ENCODE data around the gene LRRC32. TPM values are rescaled to one million over a fixed set of nuclear protein-coding genes. Genes with fewer than 3 reads are reported as not detected.

Gene LRRC32
- total RNA-seq, 2 experiments from 2014 or later: 5.5 to 25.3 TPM

- POLR2A ChIA-PET: interaction anchor here (0.6 to 3.9 kb wide), 4 partner anchors 9 to 75 kb away, joined by 3 to 15 read pairs (median 9); no protein-coding TSS in a partner anchor
- BruUV-seq (replicated peaks): no TSS peak
- no peak for TF ChIP-seq EZH2phosphoT487 (IDR thresholded peaks at IDR 0.05; ENCODE audit: borderline replicate concordance, low read depth, low read length)
- TF ChIP-seq CTCF (conservative IDR thresholded peaks at IDR 0.05; ENCODE audit: low read length): no peak
These were observed 2.0 kb downstream of the LRRC32 start for GRCh38 chr11:76668362-76669155.

GRCh38 chr11:76667856-76668255 is 2.7 kb downstream of the LRRC32 start:
- Histone ChIP-seq H3K4me1 (ENCODE audit: insufficient read depth, low read length, poor library complexity, severe bottlenecking) (peaks cover 79% of the 10 kb centered on the region), H4K20me1 (ENCODE audit: insufficient read depth, low read length) (no peaks in the 10 kb centered on the region), H2AFZ (ENCODE audit: low read length) (no peak overlapping the region), H3K4me3 (ENCODE audit: low read depth, low read length, poor library complexity, severe bottlenecking) (peak overlapping the region; percentile 79), H3K4me2 (ENCODE audit: low read length) (peak overlapping the region; percentile 89), H3K9me3 (ENCODE audit: low read length) (no peaks in the 10 kb centered on the region), H3K27ac (ENCODE audit: low read depth, low read length, poor library complexity, severe bottlenecking) (peak overlapping the region; percentile 76), H3K79me2 (ENCODE audit: insufficient read depth, low read depth, low read length) (peaks cover 42% of the 10 kb centered on the region; the same call in 1 of the 2 replicates), H3K36me3 (ENCODE audit: insufficient read depth, low read length) (peaks cover 25% of the 10 kb centered on the region; the same call in 1 of the 2 replicates), H3K9me2 (ENCODE audit: insufficient read depth, low read length) (no peaks in the 10 kb centered on the region)
- no TSS peak for BruUV-seq (replicated peaks)
- TF ChIP-seq CTCF (conservative IDR thresholded peaks at IDR 0.05; ENCODE audit: low read length) (no peak), EZH2phosphoT487 (IDR thresholded peaks at IDR 0.05; ENCODE audit: borderline replicate concordance, low read depth, low read length) (no peak)
- intact Hi-C loops (cut with micrococcal nuclease; ENCODE audit: unreplicated experiment): loop anchor here (1.0 kb wide), 1 partner anchor 31 kb away; no protein-coding TSS in a partner anchor
- no peak for DNase-seq (ENCODE audit: low spot score)
- POLR2A ChIA-PET: interaction anchor here (0.8 to 3.9 kb wide), 3 partner anchors 9 to 40 kb away, joined by 3 to 15 read pairs (median 13); no protein-coding TSS in a partner anchor
- CTCF ChIA-PET (ENCODE audit: unreplicated experiment): interaction anchor here (2.1 kb wide), 1 partner anchor 69 kb away, joined by 8 read pairs; no protein-coding TSS in a partner anchor

More at GRCh38 chr11:76668362-76669155, 2.0 kb downstream of the LRRC32 start:
- Histone ChIP-seq H3K4me1 (ENCODE audit: insufficient read depth, low read length, poor library complexity, severe bottlenecking) (peaks cover 83% of the 10 kb centered on the region), H4K20me1 (ENCODE audit: insufficient read depth, low read length) (no peaks in the 10 kb centered on the region), H3K79me2 (ENCODE audit: insufficient read depth, low read depth, low read length) (peaks cover 42% of the 10 kb centered on the region; the same call in 1 of the 2 replicates), H3K4me2 (ENCODE audit: low read length) (peak overlapping the region; percentile 89), H3K9me2 (ENCODE audit: insufficient read depth, low read length) (no peaks in the 10 kb centered on the region), H3K36me3 (ENCODE audit: insufficient read depth, low read length) (peaks cover 18% of the 10 kb centered on the region; the same call in 1 of the 2 replicates), H3K9me3 (ENCODE audit: low read length) (no peaks in the 10 kb centered on the region), H3K27ac (ENCODE audit: low read depth, low read length, poor library complexity, severe bottlenecking) (peak overlapping the region; percentile 76), H3K4me3 (ENCODE audit: low read depth, low read length, poor library complexity, severe bottlenecking) (peak overlapping the region; percentile 79), H2AFZ (ENCODE audit: low read length) (no peak overlapping the region)
- DNase-seq (ENCODE audit: low spot score): no peak
- intact Hi-C loops (cut with micrococcal nuclease; ENCODE audit: unreplicated experiment): no loop called here
- CTCF ChIA-PET (ENCODE audit: unreplicated experiment): interaction anchor here (2.1 kb wide), 1 partner anchor 69 kb away, joined by 8 read pairs; no protein-coding TSS in a partner anchor

Measured in OCI-LY7 (cell line).